ENCODE results near the gene CD79A.

GRCh38 chr19:41845051-41845590, 32.0 kb upstream of the CD79A start:
- TF ChIP-seq CTCF (IDR thresholded peaks at IDR 0.05) (no peak), POLR2A (IDR thresholded peaks at IDR 0.05) (no peak), POLR2AphosphoS5 (IDR thresholded peaks at IDR 0.05) (no peak)
